ENCODE data around the gene CEACAM3.
"Not testable (repeated sequence)": the region's sequence is repeated elsewhere in the genome, so short reads cannot be mapped to it uniquely, and the experiment has no call there.

The CEACAM3 gene

DNA sequence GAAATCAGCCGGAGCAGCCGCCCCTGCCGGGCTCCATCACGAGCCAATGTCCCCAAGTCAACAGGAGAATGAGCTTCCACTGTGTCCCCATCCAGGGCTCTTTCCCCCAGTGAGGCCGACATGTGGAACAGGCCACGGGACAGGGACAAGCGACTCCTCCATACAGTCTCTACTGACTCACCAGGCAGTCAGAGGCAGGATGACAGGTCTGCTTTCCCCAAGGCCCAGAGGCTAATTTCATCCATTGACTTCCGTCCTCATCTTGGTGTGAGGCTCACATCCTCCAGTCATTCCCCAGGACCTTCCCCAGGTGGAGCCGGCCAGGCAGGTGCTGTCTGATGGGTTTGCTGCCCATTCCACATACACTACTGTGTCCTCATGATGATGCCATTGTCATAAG, 37.5 kb upstream of the CEACAM3 start:
- no peak for DNase-seq (ENCODE audit: low read depth)
- TF ChIP-seq, protein P1, sequence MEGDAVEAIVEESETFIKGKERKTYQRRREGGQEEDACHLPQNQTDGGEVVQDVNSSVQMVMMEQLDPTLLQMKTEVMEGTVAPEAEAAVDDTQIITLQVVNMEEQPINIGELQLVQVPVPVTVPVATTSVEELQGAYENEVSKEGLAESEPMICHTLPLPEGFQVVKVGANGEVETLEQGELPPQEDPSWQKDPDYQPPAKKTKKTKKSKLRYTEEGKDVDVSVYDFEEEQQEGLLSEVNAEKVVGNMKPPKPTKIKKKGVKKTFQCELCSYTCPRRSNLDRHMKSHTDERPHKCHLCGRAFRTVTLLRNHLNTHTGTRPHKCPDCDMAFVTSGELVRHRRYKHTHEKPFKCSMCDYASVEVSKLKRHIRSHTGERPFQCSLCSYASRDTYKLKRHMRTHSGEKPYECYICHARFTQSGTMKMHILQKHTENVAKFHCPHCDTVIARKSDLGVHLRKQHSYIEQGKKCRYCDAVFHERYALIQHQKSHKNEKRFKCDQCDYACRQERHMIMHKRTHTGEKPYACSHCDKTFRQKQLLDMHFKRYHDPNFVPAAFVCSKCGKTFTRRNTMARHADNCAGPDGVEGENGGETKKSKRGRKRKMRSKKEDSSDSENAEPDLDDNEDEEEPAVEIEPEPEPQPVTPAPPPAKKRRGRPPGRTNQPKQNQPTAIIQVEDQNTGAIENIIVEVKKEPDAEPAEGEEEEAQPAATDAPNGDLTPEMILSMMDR (conservative IDR thresholded peaks at IDR 0.05; ENCODE audit: low read length), result no peak
- no peak overlapping the region for H3K4me3 ChIP-seq (ENCODE audit: low read length)

DNA sequence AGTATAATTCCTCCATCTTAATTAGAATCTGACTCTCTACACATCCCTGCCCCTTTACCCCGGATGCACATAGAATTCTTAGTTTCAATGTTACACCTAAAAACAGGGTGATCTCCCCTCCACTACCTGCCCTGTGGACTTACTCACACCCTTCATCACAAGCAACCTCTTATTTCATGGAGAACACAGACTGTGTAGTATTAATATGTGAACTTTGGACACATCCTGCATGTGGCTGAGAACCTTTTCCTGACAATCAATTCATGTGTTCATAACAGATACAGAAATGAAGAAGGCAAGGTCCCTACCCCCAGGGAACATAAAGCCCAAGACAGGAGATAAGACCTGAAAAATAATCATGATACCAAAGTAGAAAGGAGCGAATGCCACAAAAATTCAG, 29.3 kb upstream of the CEACAM3 start:
- TF ChIP-seq, protein P1 (conservative IDR thresholded peaks at IDR 0.05; ENCODE audit: low read length), result no peak
- DNase-seq (ENCODE audit: low read depth), result no peak

DNA sequence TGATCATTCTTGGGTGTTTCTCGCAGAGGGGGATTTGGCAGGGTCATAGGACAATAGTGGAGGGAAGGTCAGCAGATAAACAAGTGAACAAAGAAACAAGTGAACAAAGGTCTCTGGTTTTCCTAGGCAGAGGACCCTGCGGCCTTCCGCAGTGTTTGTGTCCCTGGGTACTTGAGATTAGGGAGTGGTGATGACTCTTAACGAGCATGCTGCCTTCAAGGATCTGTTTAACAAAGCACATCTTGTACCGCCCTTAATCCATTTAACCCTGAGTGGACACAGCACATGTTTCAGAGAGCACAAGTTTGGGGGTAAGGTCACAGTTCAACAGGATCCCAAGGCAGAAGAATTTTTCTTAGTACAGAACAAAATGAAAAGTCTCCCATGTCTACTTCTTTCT, 28.3 kb upstream of the CEACAM3 start:
- not testable (repeated sequence) for DNase-seq (ENCODE audit: low read depth); H3K4me3 ChIP-seq (ENCODE audit: low read length)

More for the DNA sequence above, 29.3 kb upstream of the CEACAM3 start:
- H3K4me3 ChIP-seq (ENCODE audit: low read length), result no peak overlapping the region

DNA sequence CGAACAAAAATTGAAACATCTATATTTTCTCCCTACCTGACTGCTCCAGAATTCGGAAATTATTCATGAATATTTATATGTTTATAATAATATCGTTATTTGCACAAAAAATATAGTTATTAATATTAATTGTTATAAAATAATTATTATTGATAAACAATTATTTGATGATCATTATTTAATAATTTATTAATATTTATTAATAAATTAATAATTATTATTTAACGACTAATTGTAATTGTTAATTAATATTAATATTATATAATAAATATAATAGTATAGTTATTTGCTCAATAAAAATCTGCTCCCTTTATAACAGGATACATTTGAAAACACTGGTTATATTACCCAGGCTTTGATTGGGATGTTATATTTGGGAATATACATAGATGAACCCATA, 26.8 kb upstream of the CEACAM3 start:
- TF ChIP-seq, protein P1 (conservative IDR thresholded peaks at IDR 0.05; ENCODE audit: low read length), result no peak

DNA sequence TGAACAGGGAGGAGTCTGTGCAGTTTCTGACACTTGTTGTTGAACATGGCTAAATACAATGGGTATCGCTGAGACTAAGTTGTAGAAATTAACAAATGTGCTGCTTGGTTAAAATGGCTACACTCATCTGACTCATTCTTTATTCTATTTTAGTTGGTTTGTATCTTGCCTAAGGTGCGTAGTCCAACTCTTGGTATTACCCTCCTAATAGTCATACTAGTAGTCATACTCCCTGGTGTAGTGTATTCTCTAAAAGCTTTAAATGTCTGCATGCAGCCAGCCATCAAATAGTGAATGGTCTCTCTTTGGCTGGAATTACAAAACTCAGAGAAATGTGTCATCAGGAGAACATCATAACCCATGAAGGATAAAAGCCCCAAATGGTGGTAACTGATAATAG, 25.0 kb upstream of the CEACAM3 start:
- H3K4me3 ChIP-seq (ENCODE audit: low read length), result no peak overlapping the region
- no peak for DNase-seq (ENCODE audit: low read depth)
- TF ChIP-seq, protein P1 (conservative IDR thresholded peaks at IDR 0.05; ENCODE audit: low read length), result no peak

More for the DNA sequence above, 26.8 kb upstream of the CEACAM3 start:
- DNase-seq (ENCODE audit: low read depth), result no peak
- no peak overlapping the region for H3K4me3 ChIP-seq (ENCODE audit: low read length)

DNA sequence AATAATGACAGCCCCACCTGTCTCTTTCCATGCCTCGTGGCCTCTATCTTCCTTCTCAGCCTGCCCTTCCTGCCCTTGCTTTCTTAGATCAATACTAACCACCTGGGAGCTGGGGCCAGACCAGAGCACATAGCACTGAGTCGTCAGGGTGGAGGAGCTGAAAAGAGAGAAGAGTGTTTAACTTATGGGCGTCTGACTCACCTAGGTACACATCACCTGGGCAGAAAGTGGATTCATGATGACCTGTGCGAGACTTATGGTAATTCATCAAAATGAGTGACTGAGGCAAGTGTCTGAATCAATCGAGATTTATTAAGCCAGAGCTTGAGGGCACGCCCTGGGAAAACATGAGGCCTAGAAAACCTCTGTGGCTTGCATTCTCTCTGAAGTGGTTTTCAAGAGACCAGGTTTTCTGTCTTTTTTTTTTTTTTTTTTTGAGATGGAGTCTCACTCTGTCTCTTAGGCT, 21.8 kb upstream of the CEACAM3 start:
- no peak for DNase-seq (ENCODE audit: low read depth)
- no peak overlapping the region for H3K4me3 ChIP-seq (ENCODE audit: low read length)
- TF ChIP-seq, protein P1 (conservative IDR thresholded peaks at IDR 0.05; ENCODE audit: low read length), result no peak

DNA sequence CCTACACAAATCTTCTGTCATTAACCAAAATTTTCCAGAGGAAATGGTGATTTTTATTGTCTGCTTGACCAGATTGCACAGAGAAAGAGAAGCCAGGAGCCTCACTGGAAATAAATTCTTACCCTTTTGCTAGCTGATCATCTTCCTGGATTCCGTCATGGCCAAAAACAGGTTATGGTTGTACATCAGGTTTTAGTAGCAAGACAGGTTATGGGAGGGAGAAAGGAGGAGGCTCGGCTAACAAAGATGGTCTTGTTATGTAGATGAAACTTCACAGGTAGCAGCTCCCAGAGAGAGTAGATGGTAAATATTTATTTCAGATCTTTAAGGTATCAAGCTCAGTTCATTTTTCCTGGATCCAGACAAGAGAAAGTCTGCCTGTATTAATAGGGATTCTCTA, 19.7 kb upstream of the CEACAM3 start:
- DNase-seq (ENCODE audit: low read depth), result no peak
- TF ChIP-seq, protein P1 (conservative IDR thresholded peaks at IDR 0.05; ENCODE audit: low read length), result no peak
- no peak overlapping the region for H3K4me3 ChIP-seq (ENCODE audit: low read length)

DNA sequence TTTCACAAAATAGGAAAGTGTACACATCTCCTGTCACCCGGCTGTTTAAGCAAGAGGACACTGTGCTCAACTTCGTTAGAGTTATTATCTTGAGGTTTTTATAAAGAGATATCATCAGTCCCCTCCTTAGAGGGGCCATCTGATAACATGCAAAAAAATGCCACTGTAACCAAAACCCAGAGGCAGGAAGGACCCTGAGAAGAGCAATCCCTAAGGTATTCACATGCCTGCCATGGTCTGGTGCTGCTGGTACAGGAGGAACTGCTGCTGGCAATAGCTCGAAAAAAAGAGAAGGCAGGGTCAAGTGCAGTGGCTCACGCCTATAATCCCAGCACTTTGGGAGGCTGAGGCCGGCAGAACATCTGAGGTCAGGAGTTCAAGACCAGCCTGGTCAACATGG, 12.8 kb upstream of the CEACAM3 start:
- TF ChIP-seq, protein P1 (conservative IDR thresholded peaks at IDR 0.05; ENCODE audit: low read length), result no peak
- DNase-seq (ENCODE audit: low read depth), result no peak
- H3K4me3 ChIP-seq (ENCODE audit: low read length), result no peak overlapping the region
